Skeletal muscle satellite cell (primary cell): Measurements from ENCODE around the gene DUSP8.

Experiments used
- H3K27me3 ChIP-seq: 2 replicates; pipeline ENCODE4 v1.7.0; 2013; ENCODE audit warnings: low read length; ENCODE audit not compliant: control insufficient read depth, insufficient read depth
- H3K36me3 ChIP-seq: 2 replicates; pipeline ENCODE4 v1.7.0; 2013; ENCODE audit warnings: mild to moderate bottlenecking, control low read depth, low read length; ENCODE audit not compliant: insufficient read depth
- H3K4me1 ChIP-seq: 2 replicates; pipeline ENCODE4 v1.7.0; 2013; ENCODE audit warnings: low read length; ENCODE audit not compliant: control insufficient read depth, insufficient read depth
- H3K4me2 ChIP-seq: 2 replicates; pipeline ENCODE4 v1.7.0; 2013; ENCODE audit warnings: mild to moderate bottlenecking, low read length
- H3K4me3 ChIP-seq: 2 replicates; pipeline ENCODE4 v1.7.0; 2013; ENCODE audit warnings: low read length
- H3K9ac ChIP-seq: 2 replicates; pipeline ENCODE4 v1.7.0; 2013; ENCODE audit warnings: mild to moderate bottlenecking, low read depth, low read length, moderate library complexity
- H3K9me3 ChIP-seq: replicated peaks from 2 replicates; pipeline ENCODE4 v1.7.0; 2013; ENCODE audit warnings: mild to moderate bottlenecking, control low read depth, low read length

DUSP8 gene

DNA sequence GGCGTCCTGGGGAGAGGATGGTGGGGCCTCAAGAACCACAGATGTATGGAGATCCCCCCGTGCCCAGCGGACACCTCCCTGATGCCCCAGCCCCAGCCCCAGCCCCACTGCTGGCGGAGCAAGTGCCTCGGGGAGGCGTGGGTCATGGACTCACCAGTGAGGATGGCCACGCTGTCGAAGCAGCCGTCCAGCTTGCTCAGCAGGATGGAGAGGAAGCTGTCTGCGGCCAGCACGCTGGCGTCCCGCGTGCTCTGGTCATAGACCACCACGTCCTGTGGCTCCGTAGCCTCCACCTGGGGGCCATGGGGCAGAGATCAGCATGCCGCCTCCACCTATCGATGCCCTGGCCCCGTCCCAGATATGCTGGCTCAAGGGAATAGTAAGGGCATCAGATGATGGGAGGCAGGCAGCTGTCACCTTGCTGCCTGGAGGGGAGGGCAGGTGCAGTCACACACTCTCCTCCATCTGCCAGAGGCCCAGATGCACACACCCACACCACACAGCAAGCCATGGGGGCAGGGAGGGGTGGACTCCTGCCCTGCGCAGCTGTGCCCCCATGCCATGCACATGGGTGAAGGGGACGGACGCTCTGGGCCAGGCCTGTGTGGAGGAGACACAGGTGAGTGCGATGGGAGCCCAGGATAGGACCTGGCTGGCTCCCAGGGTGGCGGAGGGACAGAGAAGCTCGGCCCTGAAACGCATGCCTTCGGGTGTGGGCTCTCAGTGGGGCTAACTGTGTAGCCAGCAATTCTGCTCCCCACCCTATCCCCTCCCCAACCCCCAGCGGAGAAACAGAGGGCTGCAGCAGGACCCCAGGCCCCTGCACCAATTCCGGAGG lies 8.2 kb downstream of the DUSP8 start:
- Histone ChIP-seq H3K9ac (no peak overlapping the region), H3K27me3 (peaks cover 9% of the 10 kb centered on the region)

DNA sequence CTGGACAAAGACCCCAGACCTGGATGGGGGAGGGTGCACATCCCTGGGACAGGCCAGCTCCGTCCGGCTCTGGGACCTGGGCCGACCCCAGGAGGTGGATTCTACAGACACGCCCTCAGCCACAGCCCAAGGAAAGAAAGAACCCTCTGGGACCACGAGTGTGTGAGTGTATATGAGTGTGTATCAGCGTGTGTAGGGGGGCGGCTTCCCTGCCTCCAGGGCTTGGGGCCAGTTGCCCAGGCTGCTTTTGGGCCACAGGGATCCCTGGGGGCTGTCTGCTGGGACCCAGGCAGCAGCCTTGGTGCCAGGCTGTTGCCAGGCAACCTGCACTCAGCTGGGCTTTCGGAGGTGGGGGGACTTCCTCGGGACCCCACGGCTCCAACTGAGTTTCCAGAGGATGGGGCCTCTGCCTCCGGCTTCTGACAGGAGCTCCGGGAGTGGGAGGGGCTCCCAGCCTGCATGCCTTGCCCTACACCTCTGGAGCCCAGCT lies 8.9 kb downstream of the DUSP8 start:
- Histone ChIP-seq H3K27me3 (peaks cover 9% of the 10 kb centered on the region), H3K36me3 (no peaks in the 10 kb centered on the region), H3K9ac (no peak overlapping the region), H3K4me2 (no peak overlapping the region), H3K9me3 (no peaks in the 10 kb centered on the region), H3K4me3 (no peak overlapping the region), H3K4me1 (peaks cover 25% of the 10 kb centered on the region)

More for the DNA sequence above, 8.2 kb downstream of the DUSP8 start:
- Histone ChIP-seq H3K4me3 (no peak overlapping the region), H3K4me2 (no peak overlapping the region), H3K9me3 (no peaks in the 10 kb centered on the region), H3K4me1 (peaks cover 18% of the 10 kb centered on the region), H3K36me3 (no peaks in the 10 kb centered on the region)

DNA sequence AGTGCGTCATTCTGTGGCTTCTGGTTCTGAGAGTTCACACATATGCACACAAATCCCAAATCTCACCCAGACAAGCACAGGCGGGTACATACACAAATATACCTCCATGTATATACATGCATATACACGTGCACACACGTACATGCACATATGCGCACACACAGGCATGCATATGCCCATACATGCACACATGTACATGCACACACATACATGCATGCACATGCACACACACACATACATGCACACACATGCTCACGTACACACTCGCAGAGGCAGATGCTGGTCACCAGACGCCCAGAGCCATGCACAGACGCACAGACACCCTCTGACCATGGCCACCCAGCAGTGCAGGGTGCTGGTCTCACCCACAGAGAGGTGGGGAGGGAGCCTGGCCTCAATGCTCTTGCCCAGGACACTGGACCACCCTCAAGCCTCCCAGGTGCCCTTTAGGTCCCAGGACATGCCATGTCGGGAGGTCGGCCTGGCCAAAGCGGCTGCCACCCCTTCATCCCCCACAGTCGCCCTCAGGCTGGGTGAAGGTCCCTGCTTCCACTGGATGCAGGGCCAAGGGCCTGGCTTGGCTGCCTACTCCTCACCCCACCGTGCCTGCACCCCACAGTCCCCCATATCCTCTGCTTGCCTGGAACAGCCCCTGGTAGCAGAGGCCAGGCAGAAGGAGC lies 9.5 kb downstream of the DUSP8 start:
- no peak overlapping the region for H3K9ac ChIP-seq
- no peaks in the 10 kb centered on the region for H3K36me3 ChIP-seq
- H3K4me2 ChIP-seq: no peak overlapping the region
- peaks cover 26% of the 10 kb centered on the region for H3K4me1 ChIP-seq
- no peak overlapping the region for H3K4me3 ChIP-seq
- peaks cover 9% of the 10 kb centered on the region for H3K27me3 ChIP-seq
- no peaks in the 10 kb centered on the region for H3K9me3 ChIP-seq

DNA sequence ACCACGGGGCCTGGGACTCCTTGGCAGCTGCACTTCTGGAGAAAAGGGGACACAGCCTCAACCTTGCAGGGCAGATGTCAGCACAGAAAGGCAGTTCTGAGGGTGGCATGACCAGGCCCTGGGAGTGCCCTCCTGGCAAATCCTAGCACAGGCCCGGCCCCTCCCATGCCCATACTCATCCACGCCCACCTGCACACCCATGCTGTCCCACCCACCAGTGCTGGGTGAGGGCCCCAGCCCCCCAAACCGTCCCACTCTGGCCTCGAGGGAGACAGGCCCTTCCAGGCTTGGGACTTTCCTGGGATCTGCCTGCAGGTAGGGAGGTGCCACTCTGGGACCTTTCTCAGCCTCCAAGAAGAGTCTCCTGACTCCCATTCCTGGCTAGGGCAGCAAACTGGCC lies 10.1 kb downstream of the DUSP8 start:
- no peaks in the 10 kb centered on the region for H3K9me3 ChIP-seq
- H3K4me1 ChIP-seq: peaks cover 26% of the 10 kb centered on the region
- H3K4me3 ChIP-seq: no peak overlapping the region
- peaks cover 9% of the 10 kb centered on the region for H3K27me3 ChIP-seq
- no peaks in the 10 kb centered on the region for H3K36me3 ChIP-seq
- no peak overlapping the region for H3K9ac ChIP-seq
- no peak overlapping the region for H3K4me2 ChIP-seq

DNA sequence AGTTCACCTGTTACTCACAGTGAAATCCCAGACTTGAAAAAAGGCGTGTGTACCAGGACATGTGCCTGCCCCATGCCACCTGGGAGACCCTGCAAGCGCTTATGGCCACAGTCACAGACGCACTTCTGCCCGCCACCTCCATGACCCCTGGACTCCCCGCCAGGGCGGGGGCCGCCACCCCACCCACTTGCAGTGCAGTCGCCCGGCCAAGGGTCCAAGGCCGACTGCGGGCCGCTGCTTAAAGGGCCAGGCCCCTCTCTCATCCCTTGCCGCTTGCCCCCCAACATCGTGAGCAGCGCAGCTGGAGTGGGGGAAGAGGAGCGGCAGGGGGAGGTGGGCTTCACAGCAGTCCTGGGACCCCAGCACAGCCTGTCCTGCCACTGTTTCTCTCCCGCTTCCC lies 10.8 kb downstream of the DUSP8 start:
- Histone ChIP-seq H3K9me3 (no peaks in the 10 kb centered on the region), H3K4me3 (no peak overlapping the region), H3K27me3 (peaks cover 9% of the 10 kb centered on the region), H3K36me3 (no peaks in the 10 kb centered on the region), H3K4me2 (no peak overlapping the region), H3K9ac (no peak overlapping the region), H3K4me1 (peaks cover 26% of the 10 kb centered on the region)

DNA sequence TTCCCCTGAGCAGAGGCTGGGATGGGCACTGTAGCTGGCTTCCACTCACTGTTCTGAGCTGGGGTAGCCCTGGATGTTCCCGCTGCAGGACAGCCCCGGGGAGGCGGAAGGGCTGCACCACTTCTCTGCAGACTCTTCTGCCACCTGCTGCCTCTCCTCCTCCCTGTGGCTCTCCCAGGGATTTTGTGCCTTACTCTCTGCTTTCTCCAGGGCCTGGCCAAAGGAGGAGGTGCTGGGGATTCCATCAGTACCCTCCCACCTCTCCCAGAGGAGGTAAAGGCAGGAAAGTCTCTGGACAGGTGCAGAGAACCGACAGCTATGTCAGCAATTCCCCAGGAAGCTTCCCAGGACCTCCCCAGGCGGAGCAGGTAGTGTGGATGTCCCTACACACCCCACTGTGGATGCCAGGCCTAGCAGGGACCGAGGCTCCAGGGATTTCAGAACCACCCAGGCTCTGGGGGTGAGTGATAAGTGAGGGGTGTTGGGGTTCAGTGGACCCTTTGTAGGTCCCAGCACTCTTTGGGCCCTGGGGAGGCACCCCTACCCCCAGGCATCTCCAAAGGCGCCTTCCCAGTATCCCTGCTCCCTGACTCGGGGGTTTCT lies 11.3 kb downstream of the DUSP8 start:
- Histone ChIP-seq H3K27me3 (peaks cover 5% of the 10 kb centered on the region), H3K4me3 (no peak overlapping the region), H3K36me3 (no peaks in the 10 kb centered on the region), H3K4me1 (peaks cover 26% of the 10 kb centered on the region), H3K4me2 (no peak overlapping the region), H3K9me3 (no peaks in the 10 kb centered on the region), H3K9ac (no peak overlapping the region)

DNA sequence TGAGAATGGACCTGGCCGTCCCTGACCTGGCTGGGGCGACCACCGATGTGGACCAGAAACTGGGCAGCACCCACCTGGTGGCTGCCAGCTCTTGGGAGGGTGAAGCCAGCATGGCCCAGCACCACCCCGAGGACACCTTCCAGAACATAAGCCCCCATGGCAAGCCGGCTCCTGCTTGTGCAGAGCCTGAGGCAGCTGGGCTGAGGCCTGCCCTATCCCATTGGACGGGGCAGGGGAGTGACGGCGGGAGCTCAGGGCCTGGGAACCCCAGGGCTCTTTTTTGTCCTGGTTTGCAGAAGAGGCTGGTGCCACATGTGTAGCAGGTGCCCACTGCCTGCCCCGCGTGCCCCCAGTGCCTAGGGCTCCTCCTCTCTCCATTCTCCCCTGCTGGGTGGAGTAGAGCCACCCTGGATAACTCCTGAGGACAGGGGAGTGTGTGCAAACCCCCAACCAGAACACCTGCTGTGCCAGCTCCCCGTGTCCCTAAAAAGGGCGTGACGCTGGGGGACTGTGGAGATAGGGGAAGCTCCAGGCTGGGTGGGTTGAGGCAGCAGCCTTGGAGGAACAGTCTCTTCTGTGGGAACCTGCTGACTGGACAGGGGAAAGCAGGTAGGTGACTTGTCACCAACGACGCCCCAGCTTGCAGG lies 11.9 kb downstream of the DUSP8 start:
- Histone ChIP-seq H3K27me3 (no peaks in the 10 kb centered on the region), H3K9ac (no peak overlapping the region), H3K9me3 (no peaks in the 10 kb centered on the region), H3K4me3 (no peak overlapping the region), H3K4me2 (peak overlapping the region; percentile 48), H3K4me1 (peaks cover 26% of the 10 kb centered on the region), H3K36me3 (no peaks in the 10 kb centered on the region)

DNA sequence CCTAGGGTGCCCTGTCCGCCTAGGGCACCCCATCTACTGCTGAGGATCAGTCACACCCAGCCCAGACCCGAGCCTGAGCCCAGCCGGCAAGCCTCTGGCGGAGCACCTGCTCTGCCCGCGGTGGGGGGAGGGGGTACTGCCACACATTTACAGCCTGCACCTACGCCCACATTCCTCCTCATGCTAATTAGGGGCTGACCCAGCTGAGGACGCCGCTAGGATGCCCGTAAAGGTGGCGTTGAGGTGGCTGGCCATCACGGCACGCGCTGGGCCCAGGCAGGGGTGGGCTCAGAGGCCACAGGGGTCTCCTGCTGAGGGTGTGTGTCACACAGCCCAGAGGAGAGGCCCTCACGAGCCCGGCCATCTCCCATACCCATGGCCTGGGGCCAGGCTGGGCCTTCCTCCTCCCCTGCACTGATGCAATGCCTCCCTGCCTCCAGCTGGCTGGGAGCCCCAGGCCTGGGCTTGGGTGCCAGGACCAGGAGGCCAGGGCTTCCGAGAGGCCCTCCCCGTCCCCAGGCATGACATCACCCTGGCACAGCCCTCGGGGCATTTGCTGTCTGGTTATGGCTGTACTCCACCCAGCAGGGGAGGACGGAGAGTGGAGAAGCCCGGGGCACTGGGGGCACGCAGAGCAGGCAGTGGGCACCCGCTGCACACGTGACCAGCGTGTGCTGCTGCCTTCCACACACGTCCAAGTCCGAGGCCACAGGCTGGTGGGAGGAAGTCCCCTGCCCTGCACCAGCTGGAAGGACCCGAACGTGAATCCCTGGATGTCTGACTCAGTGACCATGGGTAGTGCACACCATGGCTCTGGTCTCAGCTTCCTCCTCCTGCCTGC lies 12.7 kb downstream of the DUSP8 start:
- H3K9ac ChIP-seq: peak overlapping the region; percentile 11
- H3K4me1 ChIP-seq: peaks cover 22% of the 10 kb centered on the region
- no peaks in the 10 kb centered on the region for H3K36me3 ChIP-seq
- no peak overlapping the region for H3K4me3 ChIP-seq
- no peaks in the 10 kb centered on the region for H3K9me3 ChIP-seq
- H3K4me2 ChIP-seq: peak overlapping the region; percentile 48
- H3K27me3 ChIP-seq: no peaks in the 10 kb centered on the region

DNA sequence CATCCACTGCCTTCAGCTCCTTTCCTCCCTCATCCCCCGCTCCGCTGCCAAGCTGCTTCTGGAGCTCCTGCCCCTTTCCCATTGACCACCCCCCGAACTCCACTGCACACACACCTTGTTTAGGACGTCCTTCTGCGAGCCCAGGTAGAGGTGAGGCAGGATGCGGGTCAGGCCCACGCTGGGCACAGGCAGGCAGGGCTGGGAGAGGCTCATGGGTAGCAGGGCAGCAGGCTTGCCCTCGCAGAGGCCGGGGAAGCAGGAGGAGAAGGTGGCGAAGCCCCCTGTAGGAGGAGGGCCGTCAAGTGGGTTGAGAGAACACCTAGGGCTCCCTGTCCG lies 13.3 kb downstream of the DUSP8 start:
- peak overlapping the region; percentile 48 for H3K4me2 ChIP-seq
- peak overlapping the region; percentile 15 for H3K4me3 ChIP-seq
- peak overlapping the region; percentile 11 for H3K9ac ChIP-seq
- no peaks in the 10 kb centered on the region for H3K9me3 ChIP-seq
- peaks cover 19% of the 10 kb centered on the region for H3K4me1 ChIP-seq
- H3K36me3 ChIP-seq: no peaks in the 10 kb centered on the region
- no peaks in the 10 kb centered on the region for H3K27me3 ChIP-seq

DNA sequence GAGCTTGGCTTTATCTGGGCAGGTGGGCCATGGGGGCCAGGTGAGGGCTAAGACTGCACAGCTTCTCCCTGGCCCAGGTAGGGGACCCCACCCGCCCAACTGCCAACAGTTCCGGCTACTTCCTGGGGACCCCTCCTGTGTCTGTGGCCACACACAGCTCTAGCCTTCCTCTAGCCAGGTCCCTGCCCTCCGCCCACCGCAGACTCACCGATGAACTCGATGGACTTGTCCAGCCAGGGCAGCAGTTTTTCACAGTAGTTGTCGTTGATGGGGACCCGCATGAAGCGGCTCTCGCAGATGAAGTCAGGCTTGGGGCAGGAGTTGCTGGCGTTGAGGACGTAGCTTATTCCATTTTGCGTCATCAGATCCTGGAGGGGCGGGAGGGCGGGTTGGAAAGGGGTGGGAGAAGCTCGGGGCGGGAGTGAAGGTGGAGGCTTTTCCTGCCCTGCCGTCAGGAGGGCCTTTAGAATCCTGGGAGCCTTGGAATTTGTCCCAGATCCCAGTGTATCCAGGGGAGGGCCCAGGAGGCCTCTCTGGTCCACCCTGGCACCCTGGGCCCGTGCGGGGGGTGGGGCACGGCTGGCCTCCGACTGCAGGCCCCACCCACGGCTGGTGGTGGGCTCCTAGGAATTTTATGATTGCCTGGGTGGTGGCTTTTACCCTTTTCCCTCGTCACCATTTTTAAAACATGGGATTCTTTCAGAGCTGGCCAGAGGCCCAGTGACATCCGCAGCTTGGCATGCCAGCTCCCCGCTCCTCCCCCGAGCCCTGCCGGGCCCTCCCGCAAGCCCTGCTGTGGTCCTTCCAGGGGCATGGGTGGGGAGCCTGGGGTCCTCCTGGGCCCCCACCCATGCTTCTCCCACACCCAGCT lies 13.9 kb downstream of the DUSP8 start:
- H3K4me2 ChIP-seq: peak overlapping the region; percentile 63
- no peaks in the 10 kb centered on the region for H3K36me3 ChIP-seq
- no peaks in the 10 kb centered on the region for H3K27me3 ChIP-seq
- peak overlapping the region; percentile 58 for H3K9ac ChIP-seq
- peaks cover 19% of the 10 kb centered on the region for H3K4me1 ChIP-seq
- no peaks in the 10 kb centered on the region for H3K9me3 ChIP-seq
- peak overlapping the region; percentile 15 for H3K4me3 ChIP-seq
